ENCODE measurements around the gene KLHL8.
"Not testable (repeated sequence)": the region's sequence is repeated elsewhere in the genome, so short reads cannot be mapped to it uniquely, and the experiment has no call there.

The KLHL8 gene

GRCh38 chr4:87227751-87228151 lies 7.3 kb upstream of the KLHL8 start:
- no peak for DNase-seq

- no peak for DNase-seq
These were observed 5.5 kb upstream of the KLHL8 start for GRCh38 chr4:87225936-87226335.

GRCh38 chr4:87224141-87224923 lies 3.9 kb upstream of the KLHL8 start:
- DNase-seq, result no peak

GRCh38 chr4:87219632-87220093 lies 755 bp downstream of the KLHL8 start:
- peak in 1 of 2 experiments; percentile 27 for DNase-seq

- DNase-seq, result not testable (repeated sequence)
These were observed 3.1 kb downstream of the KLHL8 start for GRCh38 chr4:87217235-87217763.

GRCh38 chr4:87216469-87216868 lies 3.9 kb downstream of the KLHL8 start:
- no peak for DNase-seq

GRCh38 chr4:87213421-87214075 lies 6.9 kb downstream of the KLHL8 start:
- no peak for DNase-seq

GRCh38 chr4:87211249-87211952 lies 9.0 kb downstream of the KLHL8 start:
- no peak for DNase-seq

GRCh38 chr4:87209696-87210095 lies 10.7 kb downstream of the KLHL8 start:
- DNase-seq, result no peak

- DNase-seq, result no peak
These were observed 11.2 kb downstream of the KLHL8 start for GRCh38 chr4:87209182-87209581.

GRCh38 chr4:87204559-87204958 lies 15.9 kb downstream of the KLHL8 start:
- DNase-seq, result no peak

GRCh38 chr4:87196927-87197326 lies 23.5 kb downstream of the KLHL8 start:
- no peak for DNase-seq

- no peak for DNase-seq
These were observed 24.3 kb downstream of the KLHL8 start for GRCh38 chr4:87196146-87196545.

- DNase-seq, result no peak
These were observed 26.3 kb downstream of the KLHL8 start for GRCh38 chr4:87193958-87194675.

- DNase-seq, result no peak
These were observed 28.1 kb downstream of the KLHL8 start for GRCh38 chr4:87192145-87192919.

GRCh38 chr4:87188932-87189331 lies 31.5 kb downstream of the KLHL8 start:
- DNase-seq, result no peak

- DNase-seq, result peak in 1 of 2 experiments; percentile 19
These were observed 32.4 kb downstream of the KLHL8 start for GRCh38 chr4:87188048-87188447.

- DNase-seq, result no peak
These were observed 35.1 kb downstream of the KLHL8 start for GRCh38 chr4:87185146-87185870.

GRCh38 chr4:87180767-87181166 lies 39.7 kb downstream of the KLHL8 start:
- no peak for DNase-seq

- DNase-seq, result no peak
These were observed 40.7 kb downstream of the KLHL8 start for GRCh38 chr4:87179751-87180150.

- DNase-seq, result no peak
These were observed 45.7 kb downstream of the KLHL8 start for GRCh38 chr4:87174672-87175071.
